LoVo (cell line): ENCODE data around the gene SRSF6.
A peak's percentile ranks its signal among the peaks of the same experiment; 100 is the strongest.
"Not testable (repeated sequence)": the region's sequence is repeated elsewhere in the genome, so short reads cannot be mapped to it uniquely, and the experiment has no call there.

Source experiments
- DNase-seq: peaks from one replicate; pipeline ENCODE4 v3.0.0-alpha.2; 2016; ENCODE audit warnings: low spot score

Gene SRSF6

GRCh38 chr20:43448748-43449535 lies 8.8 kb upstream of the SRSF6 start:
- peak; percentile 53 for DNase-seq

- no peak for DNase-seq
These were observed 6.6 kb upstream of the SRSF6 start for GRCh38 chr20:43450841-43451799.

- DNase-seq: no peak
These were observed 5.1 kb upstream of the SRSF6 start for GRCh38 chr20:43452404-43453126.

GRCh38 chr20:43456252-43456651 lies 1.4 kb upstream of the SRSF6 start:
- not testable (repeated sequence) for DNase-seq

GRCh38 chr20:43456809-43457639 lies 672 bp upstream of the SRSF6 start:
- DNase-seq: peak; percentile 91

- no peak for DNase-seq
These were observed 777 bp downstream of the SRSF6 start for GRCh38 chr20:43458422-43458924.

GRCh38 chr20:43459022-43459942 lies 1.6 kb downstream of the SRSF6 start:
- DNase-seq: no peak

- no peak for DNase-seq
These were observed 2.6 kb downstream of the SRSF6 start for GRCh38 chr20:43460172-43460829.

GRCh38 chr20:43460830-43461200 lies 3.1 kb downstream of the SRSF6 start:
- DNase-seq: no peak

GRCh38 chr20:43461894-43462659 lies 4.4 kb downstream of the SRSF6 start:
- DNase-seq: no peak

- DNase-seq: no peak
These were observed 5.2 kb downstream of the SRSF6 start for GRCh38 chr20:43462660-43463526.

GRCh38 chr20:43463527-43464218 lies 6.0 kb downstream of the SRSF6 start:
- no peak for DNase-seq

GRCh38 chr20:43464219-43464790 lies 6.6 kb downstream of the SRSF6 start:
- no peak for DNase-seq

GRCh38 chr20:43465625-43465943 lies 7.9 kb downstream of the SRSF6 start:
- no peak for DNase-seq

GRCh38 chr20:43467589-43467988 lies 9.9 kb downstream of the SRSF6 start:
- DNase-seq: no peak

GRCh38 chr20:43472671-43473380 lies 15.1 kb downstream of the SRSF6 start:
- no peak for DNase-seq

GRCh38 chr20:43473381-43473704 lies 15.6 kb downstream of the SRSF6 start:
- no peak for DNase-seq
